Measurements from ENCODE around the gene SORCS3. TPM values are rescaled to one million over a fixed set of nuclear protein-coding genes. Genes with fewer than 3 reads are reported as not detected.

SORCS3 gene
- total and polyA plus RNA-seq, 2 of the 4 experiments (the other 2 are of a cell fraction) = not detected

- Histone ChIP-seq H3K27ac (ENCODE audit: insufficient read depth, low read length) (no peak overlapping the region), H2BK5ac (ENCODE audit: low read depth, low read length, poor library complexity, severe bottlenecking) (no peak overlapping the region), H3K9ac (ENCODE audit: low read depth, low read length) (no peak overlapping the region), H2BK20ac (ENCODE audit: low read depth, low read length) (no peak overlapping the region), H2BK15ac (ENCODE audit: low read depth, low read length) (no peak overlapping the region), H4K5ac (ENCODE audit: low read depth, low read length) (no peak overlapping the region), H4K8ac (ENCODE audit: low read depth in 2 of 2, low read length in 2 of 2) (no peak overlapping the region), H3K4me1 (ENCODE audit: control insufficient read depth, insufficient read depth, low read length) (no peaks in the 10 kb centered on the region), H3K9me3 (ENCODE audit: control insufficient read depth, insufficient read depth, low read length) (peaks cover 14% of the 10 kb centered on the region; the same call in 1 of the 2 replicates), H3K79me1 (ENCODE audit: low read depth in 1 of 2, low read length in 2 of 2) (no peaks in the 10 kb centered on the region), H2AFZ (replicated peaks; ENCODE audit: low read length, poor library complexity) (no peak overlapping the region), H3K36me3 (ENCODE audit: control insufficient read depth, insufficient read depth, low read length) (no peaks in the 10 kb centered on the region), H3K18ac (ENCODE audit: low read depth, low read length) (no peak overlapping the region), H4K20me1 (ENCODE audit: insufficient read depth, low read length) (no peaks in the 10 kb centered on the region), H3K23ac (ENCODE audit: low read depth, low read length) (no peak overlapping the region), H3K4ac (ENCODE audit: low read depth, low read length) (no peak overlapping the region), H2BK120ac (ENCODE audit: low read depth, low read length) (no peak overlapping the region), H3K9me1 (ENCODE audit: insufficient read depth, low read length) (no peaks in the 10 kb centered on the region), H3K14ac (replicated peaks; ENCODE audit: low read depth, low read length) (no peak overlapping the region), H2AK5ac (ENCODE audit: low read depth, low read length) (no peak overlapping the region), H3K56ac (ENCODE audit: extremely low read depth, insufficient read depth, low read length) (no peak overlapping the region), H4K91ac (ENCODE audit: insufficient read depth, low read depth, low read length) (no peak overlapping the region), H2AK9ac (replicated peaks; ENCODE audit: low read depth, low read length, poor library complexity) (no peak overlapping the region), H3K27me3 (ENCODE audit: control insufficient read depth, insufficient read depth, low read length) (no peaks in the 10 kb centered on the region), H3K4me2 (ENCODE audit: low read depth, low read length) (no peak overlapping the region), H3K4me3 (ENCODE audit: insufficient read depth, low read depth, low read length) (no peak overlapping the region)
- ATAC-seq (ENCODE audit: low read depth) (no peak), DNase-seq (no peak)
- intact Hi-C loops (cut with micrococcal nuclease) = no loop called here
- WGBS, 2 experiments (ENCODE audit: extremely low coverage in 2 of 2, insufficient read length in 1 of 2) = no CpG with 5 or more reads among the region's 2 CpGs
- dilution Hi-C loops (cut with HindIII; ENCODE audit: low sequenced_read_pairs, unreplicated experiment) = no loop called here
- in situ Hi-C loops (cut with MboI; ENCODE audit: low sequenced_read_pairs) = no loop called here
- BruUV-seq (replicated peaks) = no TSS peak
- TF ChIP-seq RCOR1 (IDR thresholded peaks at IDR 0.05; ENCODE audit: insufficient replicate concordance, low read length) = no peak
- TF ChIP-seq, protein P1, sequence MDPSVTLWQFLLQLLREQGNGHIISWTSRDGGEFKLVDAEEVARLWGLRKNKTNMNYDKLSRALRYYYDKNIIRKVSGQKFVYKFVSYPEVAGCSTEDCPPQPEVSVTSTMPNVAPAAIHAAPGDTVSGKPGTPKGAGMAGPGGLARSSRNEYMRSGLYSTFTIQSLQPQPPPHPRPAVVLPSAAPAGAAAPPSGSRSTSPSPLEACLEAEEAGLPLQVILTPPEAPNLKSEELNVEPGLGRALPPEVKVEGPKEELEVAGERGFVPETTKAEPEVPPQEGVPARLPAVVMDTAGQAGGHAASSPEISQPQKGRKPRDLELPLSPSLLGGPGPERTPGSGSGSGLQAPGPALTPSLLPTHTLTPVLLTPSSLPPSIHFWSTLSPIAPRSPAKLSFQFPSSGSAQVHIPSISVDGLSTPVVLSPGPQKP (IDR thresholded peaks at IDR 0.05; ENCODE audit: borderline replicate concordance, low read depth, low read length) = no peak
- TF ChIP-seq CHD1 (IDR thresholded peaks at IDR 0.05; ENCODE audit: low read depth, low read length) = no peak
- ChIA-PET CTCF (no interaction called here), POLR2A (ENCODE audit: unreplicated experiment) (no interaction called here)
Observed at GRCh38 chr10:105056413-105056812, 415.3 kb downstream of the SORCS3 start.

Measured in IMR-90 (cell line).